MM.1S (cell line): ENCODE results near the gene LRRC26.

Experiments used
- EZH2phosphoT487 ChIP-seq: fragments of 300-600 bp; sonication (generic); IDR thresholded peaks from 2 replicates; pipeline ENCODE4 v1.6.1; 2018; ENCODE audit warnings: antibody characterized with exemption, low read length
- TF ChIP-seq, protein P1 (sequence below): fragments of 300-600 bp; sonication (generic); IDR thresholded peaks from 2 replicates; pipeline ENCODE4 v1.5.1; 2016; ENCODE audit warnings: antibody characterized with exemption, low read length, mixed read lengths

- TF ChIP-seq, protein P1, sequence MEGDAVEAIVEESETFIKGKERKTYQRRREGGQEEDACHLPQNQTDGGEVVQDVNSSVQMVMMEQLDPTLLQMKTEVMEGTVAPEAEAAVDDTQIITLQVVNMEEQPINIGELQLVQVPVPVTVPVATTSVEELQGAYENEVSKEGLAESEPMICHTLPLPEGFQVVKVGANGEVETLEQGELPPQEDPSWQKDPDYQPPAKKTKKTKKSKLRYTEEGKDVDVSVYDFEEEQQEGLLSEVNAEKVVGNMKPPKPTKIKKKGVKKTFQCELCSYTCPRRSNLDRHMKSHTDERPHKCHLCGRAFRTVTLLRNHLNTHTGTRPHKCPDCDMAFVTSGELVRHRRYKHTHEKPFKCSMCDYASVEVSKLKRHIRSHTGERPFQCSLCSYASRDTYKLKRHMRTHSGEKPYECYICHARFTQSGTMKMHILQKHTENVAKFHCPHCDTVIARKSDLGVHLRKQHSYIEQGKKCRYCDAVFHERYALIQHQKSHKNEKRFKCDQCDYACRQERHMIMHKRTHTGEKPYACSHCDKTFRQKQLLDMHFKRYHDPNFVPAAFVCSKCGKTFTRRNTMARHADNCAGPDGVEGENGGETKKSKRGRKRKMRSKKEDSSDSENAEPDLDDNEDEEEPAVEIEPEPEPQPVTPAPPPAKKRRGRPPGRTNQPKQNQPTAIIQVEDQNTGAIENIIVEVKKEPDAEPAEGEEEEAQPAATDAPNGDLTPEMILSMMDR, result no peak
- TF ChIP-seq EZH2phosphoT487, result no peak
These were observed 45.5 kb upstream of the LRRC26 start for GRCh38 chr9:137215196-137215986.
